A673 (cell line): ENCODE data around the gene IER5L.

Experiments used
- CTCF ChIP-seq: fragments of 300-800, 200-600 bp; sonication (generic); conservative IDR thresholded peaks from 2 replicates; pipeline ENCODE4 v1.5.1; 2017; ENCODE audit warnings: low read depth, mild to moderate bottlenecking, antibody characterized with exemption, low read length, moderate library complexity, mixed read lengths
- EZH2 ChIP-seq: fragments of 200-600 bp; sonication (generic); IDR thresholded peaks from 2 replicates; pipeline ENCODE4 v1.6.1; 2017; ENCODE audit warnings: borderline replicate concordance, low read depth, mild to moderate bottlenecking, mixed read lengths, antibody characterized with exemption, low read length; ENCODE audit not compliant: poor library complexity, severe bottlenecking

GRCh38 chr9:129138144-129138462 lies 40.0 kb downstream of the IER5L start:
- TF ChIP-seq CTCF: no peak
- TF ChIP-seq EZH2: no peak
